ENCODE results near the gene FAM228B. TPM values are rescaled to one million over a fixed set of nuclear protein-coding genes. Genes with fewer than 3 reads are reported as not detected.

The FAM228B gene
- total RNA-seq, 1 donor from 2014 or later, result 38.0 TPM

DNA sequence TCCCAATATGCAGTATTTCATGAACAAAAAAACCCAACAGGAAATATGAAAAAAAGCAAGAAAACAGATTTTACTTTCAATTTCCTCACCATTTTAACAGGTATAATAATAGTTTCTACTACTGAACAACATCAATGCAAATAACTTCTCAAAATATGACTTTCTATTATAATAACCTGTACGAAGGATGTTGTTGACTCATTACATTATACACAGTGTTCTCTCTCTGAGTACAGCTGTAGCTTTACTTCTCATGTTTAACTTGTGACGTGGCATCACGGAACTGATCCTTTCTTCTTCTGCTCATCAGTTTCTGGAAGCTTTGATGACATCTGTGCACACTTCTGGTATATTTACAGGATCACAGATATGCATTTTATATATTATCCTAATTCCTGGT, 91.6 kb downstream of the FAM228B start:
- Mint-ChIP-seq H3K4me3 (no peak overlapping the region), H3K27me3 (ENCODE audit: low read depth) (no peaks in the 10 kb centered on the region)

More for the DNA sequence above, 91.6 kb downstream of the FAM228B start:
- no peak for TF ChIP-seq CTCF (IDR thresholded peaks at IDR 0.05; ENCODE audit: unreplicated experiment)
- peaks cover 13% of the 10 kb centered on the region for H3K4me1 Mint-ChIP-seq
- no peaks in the 10 kb centered on the region for H3K9me3 Mint-ChIP-seq
- no peak for DNase-seq (ENCODE audit: low spot score in 2 of 2, unreplicated experiment in 2 of 2)
- peaks cover 18% of the 10 kb centered on the region for H3K36me3 Mint-ChIP-seq
- H3K27ac Mint-ChIP-seq, result no peak overlapping the region

Other genes starting within 250 kb of the FAM228B start
- gene ATAD2B, start 196.3 kb upstream of the FAM228B start, total RNA-seq, result 31.3 to 35.6 TPM (median 35.3 TPM) in 3 replicates
- gene UBXN2A, start 183.0 kb upstream of the FAM228B start, total RNA-seq, result 21.0 to 23.0 TPM (median 22.1 TPM) in 3 replicates
- 0.16 to 0.84 TPM (median 0.31 TPM) in 3 replicates for gene MFSD2B, start 113.4 kb upstream of the FAM228B start, total RNA-seq
- 16.0 to 21.0 TPM (median 17.9 TPM) in 3 replicates for gene WDCP, start 76.1 kb upstream of the FAM228B start, total RNA-seq
- 14.6 to 18.0 TPM (median 16.9 TPM) in 3 replicates for gene FKBP1B, start 73.7 kb upstream of the FAM228B start, total RNA-seq
- 85.3 to 93.9 TPM (median 88.5 TPM) in 3 replicates for gene SF3B6, start 47.1 kb upstream of the FAM228B start, total RNA-seq
- 40.2 to 43.8 TPM (median 41.4 TPM) in 3 replicates for gene TP53I3, start 38.6 kb upstream of the FAM228B start, total RNA-seq
- 1.2 to 1.6 TPM (median 1.3 TPM) in 3 replicates for gene PFN4, start 135 bp upstream of the FAM228B start, total RNA-seq
- gene FAM228A, start 51.6 kb downstream of the FAM228B start, total RNA-seq, result 1.1 to 1.4 TPM (median 1.4 TPM) in 3 replicates
- 19.6 to 21.7 TPM (median 21.6 TPM) in 3 replicates for gene ITSN2, start 237.1 kb downstream of the FAM228B start, total RNA-seq

All from mesothelial cell of epicardium (in vitro differentiated cells).